GM12878 (cell line): Measurements from ENCODE around the gene RARRES2. TPM values are rescaled to one million over a fixed set of nuclear protein-coding genes. Genes with fewer than 3 reads are reported as not detected.
A peak's percentile ranks its signal among the peaks of the same experiment; 100 is the strongest.

Experiments used
- ATAC-seq: fragments of 200-7000 bp; cut with Tn5 transposase; 3 replicates; pipeline ENCODE4 v1.9.1; 2020; ENCODE audit warnings: mild to moderate bottlenecking, moderate library complexity
- BruUV-seq: library from RNA; stranded (reverse); fragments of 400-500 nt; replicated peaks from 2 replicates; lab custom pipeline; 2021; lab: Mats Ljungman, UMichigan
- CTCF ChIA-PET: fragments of 300-600 bp; sonication (Branson Sonifier 250); formaldehyde crosslinking; extraction: SDS; loops from one replicate; lab custom pipeline; 2021; ENCODE audit warnings: inconsistent platforms; lab: Yijun Ruan, JAX
- POLR2A ChIA-PET: fragments of 350-600 bp; formaldehyde crosslinking; extraction: SDS; loops from one replicate; lab custom pipeline; 2021; ENCODE audit warnings: inconsistent platforms; lab: Charles Lee
- RAD21 ChIA-PET: fragments of 300-600 bp; sonication (Branson Sonifier 250); formaldehyde crosslinking; loops from one replicate; lab custom pipeline; 2023; ENCODE audit warnings: antibody characterized with exemption; ENCODE audit not compliant: unreplicated experiment; lab: Charles Lee
- SMC1A ChIA-PET: fragments of 300-600 bp; sonication (Branson Sonifier 250); formaldehyde crosslinking; loops from one replicate; lab custom pipeline; 2023; ENCODE audit not compliant: unreplicated experiment, uncharacterized antibody; lab: Charles Lee
- DNase-seq: peaks from one replicate; pipeline ENCODE4 v3.0.0-alpha.2; 2011; ENCODE audit warnings: low read depth, low spot score
- FAIRE-seq: peaks from 3 replicates; lab custom pipeline; 2011; peaks lifted over from hg19 to GRCh38; lab: Jason Lieb, UNC
- H2AFZ ChIP-seq: 2 replicates; pipeline ENCODE4 v1.6.0; 2011; ENCODE audit warnings: low read depth, low read length, control low read depth; ENCODE audit not compliant: control insufficient read depth
- H3K27ac ChIP-seq: 2 replicates; pipeline ENCODE4 v1.5.1; 2011; ENCODE audit warnings: control low read depth; ENCODE audit not compliant: control insufficient read depth, insufficient read depth
- H3K27me3 ChIP-seq, 2 experiments: replicated peaks in 1 of 2; 2 replicates each; pipeline versions ENCODE4 v1.6.0 to v1.6.1; 2011; ENCODE audit warnings: low read length in 1 of 2; ENCODE audit not compliant: control insufficient read depth in 2 of 2, insufficient read depth in 2 of 2
- H3K36me3 ChIP-seq, 2 experiments: 2 replicates each; pipeline ENCODE4 v1.5.1; 2011; ENCODE audit warnings: low read length in 1 of 2; ENCODE audit not compliant: control insufficient read depth in 2 of 2, insufficient read depth in 2 of 2
- H3K4me1 ChIP-seq: 2 replicates; pipeline ENCODE4 v1.6.1; 2011; ENCODE audit warnings: mild to moderate bottlenecking, low read length, moderate library complexity, mixed read lengths; ENCODE audit not compliant: control insufficient read depth, insufficient read depth
- H3K4me2 ChIP-seq: 2 replicates; pipeline ENCODE4 v1.6.0; 2011; ENCODE audit warnings: control low read depth; ENCODE audit not compliant: control insufficient read depth, insufficient read depth
- H3K4me3 ChIP-seq: fragments of 200-600 bp; sonication (generic); 2 replicates; pipeline ENCODE4 v1.5.1; 2016
- H3K79me2 ChIP-seq: 2 replicates; pipeline ENCODE4 v1.6.0; 2011; ENCODE audit warnings: low read length; ENCODE audit not compliant: control insufficient read depth, insufficient read depth
- H3K9ac ChIP-seq: 2 replicates; pipeline ENCODE4 v1.8.0; 2011; ENCODE audit warnings: low read length, control low read depth, mixed read lengths; ENCODE audit not compliant: control insufficient read depth, insufficient read depth
- H3K9me3 ChIP-seq: replicated peaks from 3 replicates; pipeline ENCODE4 v1.5.1; 2011; ENCODE audit warnings: mild to moderate bottlenecking, low read length; ENCODE audit not compliant: control insufficient read depth, insufficient read depth
- H4K20me1 ChIP-seq: 2 replicates; pipeline ENCODE4 v1.6.0; 2011; ENCODE audit not compliant: control insufficient read depth, insufficient read depth
- CREB1 ChIP-seq: IDR thresholded peaks from 2 replicates; pipeline ENCODE4 v1.6.1; 2012; ENCODE audit warnings: low read depth, mild to moderate bottlenecking, inconsistent platforms
- DPF2 ChIP-seq: fragments of 450-650 bp; IDR thresholded peaks from 2 replicates; pipeline ENCODE4 v1.6.1; 2017; ENCODE audit warnings: mild to moderate bottlenecking
- EZH2 ChIP-seq: IDR thresholded peaks from 2 replicates; pipeline ENCODE4 v1.6.1; 2012; ENCODE audit warnings: low read depth, mild to moderate bottlenecking, control low read depth, inconsistent platforms, low read length, borderline replicate concordance; ENCODE audit not compliant: control insufficient read depth
- FOXK2 ChIP-seq: fragments of 450-650 bp; IDR thresholded peaks from 2 replicates; pipeline ENCODE4 v1.6.1; 2017; ENCODE audit warnings: mild to moderate bottlenecking, moderate library complexity
- PBX3 ChIP-seq: IDR thresholded peaks from 2 replicates; pipeline ENCODE4 v1.6.1; 2011; ENCODE audit warnings: mild to moderate bottlenecking, low read depth, low read length, moderate library complexity; ENCODE audit not compliant: insufficient replicate concordance
- SPI1 ChIP-seq: IDR thresholded peaks from 2 replicates; pipeline ENCODE4 v1.6.1; 2011; ENCODE audit warnings: low read depth, mild to moderate bottlenecking, low read length, moderate library complexity, borderline replicate concordance; ENCODE audit not compliant: insufficient read depth
- WRNIP1 ChIP-seq: IDR thresholded peaks from 2 replicates; pipeline ENCODE4 v1.6.1; 2011; ENCODE audit warnings: low read depth, low read length, improper control_type of control experiment, borderline replicate concordance
- ZBED1 ChIP-seq: IDR thresholded peaks from 2 replicates; pipeline ENCODE4 v1.6.1; 2016; ENCODE audit warnings: borderline replicate concordance
- WGBS: methylation state at CpG from one replicate; pipeline ENCODE4 v1.1.6; 2016; ENCODE audit warnings: low lambda C conversion rate; ENCODE audit not compliant: insufficient replicate concordance, insufficient coverage; ENCODE audit errors: missing lambda C conversion rate; 5-methylcytosine and 5-hydroxymethylcytosine counted together
- in situ Hi-C: fragments of 300-500 bp; cut with MboI; formaldehyde crosslinking; loops from 9 replicates; pipeline ENCODE4 v1.14.3; 2018; ENCODE audit warnings: mixed read lengths
- intact Hi-C: fragments of 100-400 bp; cut with micrococcal nuclease; formaldehyde crosslinking; loops from one replicate; pipeline ENCODE4 v1.14.2; 2022; ENCODE audit not compliant: unreplicated experiment
- polyA plus RNA-seq, 11 experiments: library from polyadenylated mRNA; depleted of rRNA in 4 of 11; unstranded in 6 of 11; stranded (reverse) in 5 of 11; fragments of >200 nt; fragmentation: Nextera tagmentation in 4 of 11; fragmentation: Illumina TruSeq in 1 of 11; extraction: Ambion mirVana in 4 of 11; extraction: Trizol in 1 of 11; gene quantifications; 1 replicate in 1 of 11; 2 replicates in 10 of 11; pipeline versions ENCODE4 v1.2.1 to v1.2.3, GENCODE V29; 2011 to 2016; ENCODE audit warnings: inconsistent platforms in 2 of 11, missing spikeins in 2 of 11, low read depth in 1 of 11
- total RNA-seq, 4 experiments: library from RNA; depleted of rRNA in 3 of 4; stranded (reverse); fragments of >200 nt in 3 of 4; fragmentation: Illumina TruSeq in 1 of 4; extraction: Trizol in 1 of 4; gene quantifications; 2 replicates each; pipeline versions ENCODE4 v1.2.1 to v1.2.3, GENCODE V29; 2013 to 2021
- TF ChIP-seq, protein P1 (sequence below): fragments of 450-650 bp; IDR thresholded peaks from 2 replicates; pipeline ENCODE4 v1.6.1; 2017; ENCODE audit warnings: mild to moderate bottlenecking
- TF ChIP-seq, protein P2 (sequence below): fragments of 450-650 bp; IDR thresholded peaks from 2 replicates; pipeline ENCODE4 v1.6.1; 2017; ENCODE audit warnings: low read depth, mild to moderate bottlenecking, moderate library complexity

RARRES2 gene
- total and polyA plus RNA-seq, 10 of the 15 experiments (the other 5 are each of a cell fraction or from before 2014, with no cell fraction given) = 0.13 to 2.2 (median 0.40) TPM; not detected in 3

GRCh38 chr7:150368884-150369747 is 27.7 kb upstream of the RARRES2 start:
- Histone ChIP-seq H3K9ac (peak overlapping the region; percentile 99), H3K36me3 (peaks cover 15 to 17% of the 10 kb centered on the region in 2 experiments), H3K79me2 (peaks cover 61% of the 10 kb centered on the region), H2AFZ (no peak overlapping the region), H3K4me2 (peak overlapping the region; percentile 99), H3K27me3 (no peaks in the 10 kb centered on the region), H3K4me3 (peak overlapping the region; percentile 96), H3K27ac (peak overlapping the region; percentile 97), H3K9me3 (no peaks in the 10 kb centered on the region), H3K4me1 (peaks cover 27% of the 10 kb centered on the region), H4K20me1 (no peaks in the 10 kb centered on the region; the same call in 1 of the 2 replicates)
- WGBS = 2% methylated on average over 36 of the region's 58 CpGs
- POLR2A ChIA-PET = interaction anchor here (0.6 to 4.9 kb wide), 14 partner anchors 9 to 64 kb away, joined by 3 to 46 read pairs (median 6); partner anchors contain the start of genes ACTR3C and LRRC61
- DNase-seq (no peak), FAIRE-seq (peak; percentile 84), ATAC-seq (peak; percentile 75)
- no TSS peak for BruUV-seq
- SMC1A ChIA-PET = interaction anchor here (0.7 to 5.6 kb wide), 12 partner anchors 9 to 509 kb away, joined by 3 to 41 read pairs (median 6); a partner anchor contains a TSS
- CTCF ChIA-PET = interaction anchor here (0.9 to 7.7 kb wide), 10 partner anchors 8 to 65 kb away, joined by 3 to 70 read pairs (median 8); a partner anchor contains a TSS
- intact Hi-C loops (loop anchor here (1.0 to 2.0 kb wide), 3 partner anchors 10 to 46 kb away; partner anchors contain the start of genes ACTR3C, LRRC61 and ZNF775), in situ Hi-C loops (no loop called here)
- RAD21 ChIA-PET = interaction anchor here (0.6 to 5.3 kb wide), 16 partner anchors 9 to 418 kb away, joined by 3 to 45 read pairs (median 8); a partner anchor contains a TSS
- TF ChIP-seq DPF2 (peak; percentile 66), WRNIP1 (peak; percentile 72; the same call in 1 of the 2 replicates), EZH2 (no peak), PBX3 (no peak), SPI1 (peak; percentile 68; the same call in 1 of the 2 replicates), CREB1 (no peak), FOXK2 (no peak), ZBED1 (no peak)
- TF ChIP-seq, protein P1, sequence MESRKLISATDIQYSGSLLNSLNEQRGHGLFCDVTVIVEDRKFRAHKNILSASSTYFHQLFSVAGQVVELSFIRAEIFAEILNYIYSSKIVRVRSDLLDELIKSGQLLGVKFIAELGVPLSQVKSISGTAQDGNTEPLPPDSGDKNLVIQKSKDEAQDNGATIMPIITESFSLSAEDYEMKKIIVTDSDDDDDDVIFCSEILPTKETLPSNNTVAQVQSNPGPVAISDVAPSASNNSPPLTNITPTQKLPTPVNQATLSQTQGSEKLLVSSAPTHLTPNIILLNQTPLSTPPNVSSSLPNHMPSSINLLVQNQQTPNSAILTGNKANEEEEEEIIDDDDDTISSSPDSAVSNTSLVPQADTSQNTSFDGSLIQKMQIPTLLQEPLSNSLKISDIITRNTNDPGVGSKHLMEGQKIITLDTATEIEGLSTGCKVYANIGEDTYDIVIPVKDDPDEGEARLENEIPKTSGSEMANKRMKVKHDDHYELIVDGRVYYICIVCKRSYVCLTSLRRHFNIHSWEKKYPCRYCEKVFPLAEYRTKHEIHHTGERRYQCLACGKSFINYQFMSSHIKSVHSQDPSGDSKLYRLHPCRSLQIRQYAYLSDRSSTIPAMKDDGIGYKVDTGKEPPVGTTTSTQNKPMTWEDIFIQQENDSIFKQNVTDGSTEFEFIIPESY = no peak
- TF ChIP-seq, protein P2, sequence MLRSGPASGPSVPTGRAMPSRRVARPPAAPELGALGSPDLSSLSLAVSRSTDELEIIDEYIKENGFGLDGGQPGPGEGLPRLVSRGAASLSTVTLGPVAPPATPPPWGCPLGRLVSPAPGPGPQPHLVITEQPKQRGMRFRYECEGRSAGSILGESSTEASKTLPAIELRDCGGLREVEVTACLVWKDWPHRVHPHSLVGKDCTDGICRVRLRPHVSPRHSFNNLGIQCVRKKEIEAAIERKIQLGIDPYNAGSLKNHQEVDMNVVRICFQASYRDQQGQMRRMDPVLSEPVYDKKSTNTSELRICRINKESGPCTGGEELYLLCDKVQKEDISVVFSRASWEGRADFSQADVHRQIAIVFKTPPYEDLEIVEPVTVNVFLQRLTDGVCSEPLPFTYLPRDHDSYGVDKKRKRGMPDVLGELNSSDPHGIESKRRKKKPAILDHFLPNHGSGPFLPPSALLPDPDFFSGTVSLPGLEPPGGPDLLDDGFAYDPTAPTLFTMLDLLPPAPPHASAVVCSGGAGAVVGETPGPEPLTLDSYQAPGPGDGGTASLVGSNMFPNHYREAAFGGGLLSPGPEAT = peak; percentile 59; the same call in 1 of the 2 replicates
